ENCODE results near the gene RGCC. TPM values are rescaled to one million over a fixed set of nuclear protein-coding genes. Genes with fewer than 3 reads are reported as not detected.

Gene RGCC
- total and polyA plus RNA-seq, 9 of the 15 experiments (the other 6 are each of a cell fraction or from before 2014, with no cell fraction given) = 0.51 to 10.4 (median 5.8) TPM

GRCh38 chr13:41418027-41418426 lies 39.3 kb upstream of the RGCC start:
- CTCF ChIA-PET (ENCODE audit: low intra/inter-chr PET ratio) = no interaction called here
- H2AFZ ChIP-seq (ENCODE audit: low read depth, low read length) = no peak overlapping the region
- intact Hi-C loops (cut with micrococcal nuclease) (no loop called here), in situ Hi-C loops (cut with MboI) (loop anchor here (25.0 kb wide), 1 partner anchor 694 kb away; no protein-coding TSS in a partner anchor)
- POLR2A ChIA-PET = interaction anchor here (0.6 kb wide), 1 partner anchor 134 kb away, joined by 3 read pairs; no protein-coding TSS in a partner anchor
- no peaks in the 10 kb centered on the region for H3K9me1 ChIP-seq (ENCODE audit: control insufficient read depth, insufficient read depth, low read length)
- H3K36me3 ChIP-seq (ENCODE audit: control insufficient read depth, insufficient read depth, low read length) = no peaks in the 10 kb centered on the region
- no peak overlapping the region for H3K9ac ChIP-seq (ENCODE audit: insufficient read depth in 1 of 2, low read depth in 2 of 2, low read length in 2 of 2)
- H3K27ac ChIP-seq (ENCODE audit: extremely low read depth, low read depth, low read length) = no peak overlapping the region
- H3K4me2 ChIP-seq (ENCODE audit: insufficient read depth, low read length) = no peak overlapping the region
- H4K20me1 ChIP-seq (replicated peaks; ENCODE audit: control insufficient read depth, insufficient read depth, low read length) = no peaks in the 10 kb centered on the region
- DNase-seq (ENCODE audit: extremely low read depth in 1 of 4, low spot score in 3 of 4) = no peak
- H3K9me3 ChIP-seq (replicated peaks; ENCODE audit: control insufficient read depth, insufficient read depth, low read depth, low read length) = no peaks in the 10 kb centered on the region
- 0% methylated on average over 5 of the region's 5 CpGs for WGBS (ENCODE audit: insufficient coverage, low coverage, missing lambda C conversion rate)
- no peaks in the 10 kb centered on the region for H3K79me2 ChIP-seq (ENCODE audit: control insufficient read depth, insufficient read depth, low read length)
- H3K4me1 ChIP-seq (replicated peaks in 1 of 2; ENCODE audit: control insufficient read depth in 2 of 2, insufficient read depth in 2 of 2, low read length in 2 of 2) = no peaks in the 10 kb centered on the region
- BruUV-seq (replicated peaks) = no TSS peak
- no peaks in the 10 kb centered on the region; a peak in 1 of 5 replicates for H3K27me3 ChIP-seq (ENCODE audit: control insufficient read depth in 2 of 2, insufficient read depth in 2 of 2, low read length in 2 of 2)
- ATAC-seq = no peak
- FAIRE-seq = no peak
- TF ChIP-seq THAP12 (CRISPR knock-in tag; IDR thresholded peaks at IDR 0.05) = no peak
- no peak for TF ChIP-seq ZNF384 (IDR thresholded peaks at IDR 0.05; ENCODE audit: low read depth, low read length)
- TF ChIP-seq FOXO4 (CRISPR knock-in tag; IDR thresholded peaks at IDR 0.05) = no peak
- no peak for TF ChIP-seq NR2F6 (CRISPR knock-in tag; IDR thresholded peaks at IDR 0.05)
- no peak for TF ChIP-seq CREB5 (CRISPR knock-in tag; IDR thresholded peaks at IDR 0.05)
- TF ChIP-seq ESRRA (IDR thresholded peaks at IDR 0.05; ENCODE audit: borderline replicate concordance, low read depth) = no peak
- TF ChIP-seq POLR3G (IDR thresholded peaks at IDR 0.05; ENCODE audit: extremely low read depth, insufficient read length, insufficient replicate concordance) = no peak
- H3K4me3 ChIP-seq = no peak overlapping the region

Measured in K562 (cell line).